SH-SY5Y (cell line): ENCODE results near the gene CPLANE2.

ENCODE experiments used
- GATA2 ChIP-seq: IDR thresholded peaks from 2 replicates; pipeline ENCODE4 v1.6.1; 2011; ENCODE audit warnings: mild to moderate bottlenecking, low read depth, low read length
- GATA3 ChIP-seq: IDR thresholded peaks from 2 replicates; pipeline ENCODE4 v1.6.1; 2011; ENCODE audit warnings: low read depth, mild to moderate bottlenecking, low read length, moderate library complexity

CPLANE2 gene

GRCh38 chr1:16254263-16254928 lies 17.4 kb upstream of the CPLANE2 start:
- TF ChIP-seq GATA3 (no peak), GATA2 (no peak)

GRCh38 chr1:16253332-16253922 lies 16.4 kb upstream of the CPLANE2 start:
- TF ChIP-seq GATA2: no peak
- no peak for TF ChIP-seq GATA3

- no peak for TF ChIP-seq GATA2
- TF ChIP-seq GATA3: no peak
These were observed 15.9 kb upstream of the CPLANE2 start for GRCh38 chr1:16252912-16253311.

- TF ChIP-seq GATA2 (no peak), GATA3 (no peak)
These were observed 14.4 kb upstream of the CPLANE2 start for GRCh38 chr1:16251381-16251780.

GRCh38 chr1:16250524-16251251 lies 13.7 kb upstream of the CPLANE2 start:
- no peak for TF ChIP-seq GATA3
- TF ChIP-seq GATA2: no peak

- no peak for TF ChIP-seq GATA2
- TF ChIP-seq GATA3: no peak
These were observed 12.7 kb upstream of the CPLANE2 start for GRCh38 chr1:16249596-16250241.

- TF ChIP-seq GATA3: no peak
- TF ChIP-seq GATA2: peak; percentile 70
These were observed 11.9 kb upstream of the CPLANE2 start for GRCh38 chr1:16248603-16249516.

- TF ChIP-seq GATA3 (no peak), GATA2 (no peak)
These were observed 11.0 kb upstream of the CPLANE2 start for GRCh38 chr1:16248007-16248436.

- TF ChIP-seq GATA2: no peak
- no peak for TF ChIP-seq GATA3
These were observed 10.5 kb upstream of the CPLANE2 start for GRCh38 chr1:16247441-16247840.

GRCh38 chr1:16246961-16247360 lies 10.0 kb upstream of the CPLANE2 start:
- TF ChIP-seq GATA3 (no peak), GATA2 (no peak)

- no peak for TF ChIP-seq GATA3
- no peak for TF ChIP-seq GATA2
These were observed 8.7 kb upstream of the CPLANE2 start for GRCh38 chr1:16245476-16246196.

GRCh38 chr1:16244650-16245285 lies 7.8 kb upstream of the CPLANE2 start:
- TF ChIP-seq GATA3: no peak
- TF ChIP-seq GATA2: no peak
